ENCODE data around the gene MCM7. TPM values are rescaled to one million over a fixed set of nuclear protein-coding genes. Genes with fewer than 3 reads are reported as not detected.

MCM7 gene
- total RNA-seq, 2 donors from 2014 or later = 44.7 to 62.1 TPM

GRCh38 chr7:100051611-100052010 lies 49.6 kb downstream of the MCM7 start:
- no peak for ATAC-seq
- intact Hi-C loops (cut with DNase I, micrococcal nuclease) = loop anchor here (10.0 kb wide), 1 partner anchor 57 kb away; no protein-coding TSS in a partner anchor

GRCh38 chr7:100049441-100050291 lies 51.5 kb downstream of the MCM7 start, which contains the start of gene ZSCAN21:
Gene ZSCAN21, plus strand, starts transcription at chr7:100049774. Its CDS starts 7,233 bp downstream, at chr7:100057007.
- DNase-seq (peak; percentile 81 to 89), ATAC-seq (peak; percentile 82)
- intact Hi-C loops (cut with DNase I, micrococcal nuclease) = loop anchor here (10.0 kb wide), 1 partner anchor 55 kb away; no protein-coding TSS in a partner anchor

More at GRCh38 chr7:100051611-100052010, 49.6 kb downstream of the MCM7 start:
- no peak for DNase-seq

GRCh38 chr7:100048680-100049079 lies 52.5 kb downstream of the MCM7 start:
- ATAC-seq (peak; percentile 35), DNase-seq (peak; percentile 22 to 30)
- intact Hi-C loops (cut with DNase I, micrococcal nuclease) = no loop called here

- DNase-seq (peak; percentile 48 to 56), ATAC-seq (peak; percentile 70)
- intact Hi-C loops (cut with DNase I, micrococcal nuclease) = no loop called here
Observed at GRCh38 chr7:100044718-100045117, 56.5 kb downstream of the MCM7 start.

Small RNAs within 50 kb of the gene (microRNA-seq; reads per million reads assigned to microRNA genes)
- gene MIR106B = 606 to 4,864 reads per million in 2 donors
- gene MIR25 = 476 to 547 reads per million in 2 donors
- 4,826 to 9,328 reads per million in 2 donors for gene MIR93

Other genes starting within 250 kb of the MCM7 start
- gene OR2AE1, start 224.4 kb downstream of the MCM7 start, total RNA-seq = not detected
- gene TRIM4, start 181.9 kb downstream of the MCM7 start, total RNA-seq = 10 to 100 TPM; 21.5 to 23.8 TPM
- not detected for gene GJC3, start 171.8 kb downstream of the MCM7 start, total RNA-seq
- 1 to 10 TPM; 3.4 to 4.8 TPM for gene AZGP1, start 125.4 kb downstream of the MCM7 start, total RNA-seq
- gene ZKSCAN1, start 85.8 kb downstream of the MCM7 start, total RNA-seq = 100 to 1,000 TPM; 127 to 133 TPM
- 1 to 10 TPM; 6.7 to 7.1 TPM for gene ZSCAN21, start 51.6 kb downstream of the MCM7 start, total RNA-seq
- 10 to 100 TPM; 34.0 to 37.2 TPM for gene ZNF3, start 19.7 kb downstream of the MCM7 start, total RNA-seq
- 10 to 100 TPM; 59.3 to 65.6 TPM for gene COPS6, start 12.4 kb downstream of the MCM7 start, total RNA-seq
- 10 to 100 TPM; 20.2 to 20.8 TPM for gene AP4M1, start 246 bp upstream of the MCM7 start, total RNA-seq
- gene TAF6, start 18.0 kb upstream of the MCM7 start, total RNA-seq = 10 to 100 TPM; 28.7 to 33.1 TPM
- gene CNPY4, start 18.2 kb upstream of the MCM7 start, total RNA-seq = 1 to 10 TPM; 7.0 to 9.8 TPM
- gene MBLAC1, start 25.6 kb upstream of the MCM7 start, total RNA-seq = 1 to 10 TPM; 2.7 to 3.9 TPM
- gene LAMTOR4, start 47.5 kb upstream of the MCM7 start, total RNA-seq = 100 to 1,000 TPM; 224 to 268 TPM
- 10 to 100 TPM; 54.9 to 62.1 TPM for gene TRAPPC14, start 57.3 kb upstream of the MCM7 start, total RNA-seq
- gene GAL3ST4, start 67.2 kb upstream of the MCM7 start, total RNA-seq = 10 to 100 TPM in 1 of 2 donors, 1 to 10 TPM in 1; 8.0 to 10.9 TPM
- gene GPC2, start 76.0 kb upstream of the MCM7 start, total RNA-seq = 1 to 10 TPM; 4.0 to 5.7 TPM
- 1 to 10 TPM; 1.2 to 2.0 TPM for gene STAG3, start 76.5 kb upstream of the MCM7 start, total RNA-seq
- gene PVRIG, start 118.6 kb upstream of the MCM7 start, total RNA-seq = 1 to 10 TPM in 1 of 2 donors, not detected in 1; 1.1 TPM
- gene SPDYE3, start 206.3 kb upstream of the MCM7 start, total RNA-seq = not detected

Data from left colon (tissue), 2 donors.